Measurements from ENCODE around the gene CACYBP. TPM values are rescaled to one million over a fixed set of nuclear protein-coding genes. Genes with fewer than 3 reads are reported as not detected.
A peak's percentile ranks its signal among the peaks of the same experiment; 100 is the strongest.

CACYBP gene
- total RNA-seq, 1 experiment from 2014 or later: 202 TPM

GRCh38 chr1:174989536-174990220 lies 10.1 kb upstream of the CACYBP start:
- H2BK12ac ChIP-seq (ENCODE audit: insufficient read length, low read depth, low read length): no peak overlapping the region
- H3K9me3 Mint-ChIP-seq: no peaks in the 10 kb centered on the region
- peaks cover 23 to 77% (median 65%) of the 10 kb centered on the region in 3 experiments; a peak in 6 of 7 replicates for H3K36me3 Mint-ChIP-seq (ENCODE audit: insufficient read depth in 1 of 3, low read depth in 3 of 3)
- no peak overlapping the region for H3K4me3 Mint-ChIP-seq
- no peaks in the 10 kb centered on the region for H3K4me1 ChIP-seq (ENCODE audit: insufficient read depth, low read length)
- H3K4me2 ChIP-seq (ENCODE audit: insufficient read depth, insufficient read length, low read length): no peak overlapping the region
- H2BK20ac ChIP-seq (ENCODE audit: low read depth, low read length, poor library complexity, severe bottlenecking): no peak overlapping the region
- H3K18ac ChIP-seq (ENCODE audit: insufficient read length, low read depth, low read length): no peak overlapping the region
- no peak overlapping the region for H4K5ac ChIP-seq (ENCODE audit: insufficient read length, low read depth, low read length)
- H3K23me2 ChIP-seq (ENCODE audit: insufficient read length, low read depth, low read length, poor library complexity, severe bottlenecking): no peaks in the 10 kb centered on the region
- no peak overlapping the region for H3K14ac ChIP-seq (ENCODE audit: insufficient read depth, low read length)
- no peak for DNase-seq
- H4K20me1 ChIP-seq (ENCODE audit: control insufficient read depth, insufficient read depth, insufficient read length): no peaks in the 10 kb centered on the region
- no peak overlapping the region for H3K4ac ChIP-seq (ENCODE audit: low read depth, low read length)
- H2BK120ac ChIP-seq (ENCODE audit: low read depth, low read length, poor library complexity, severe bottlenecking): no peak overlapping the region
- no peak overlapping the region for H3K56ac ChIP-seq (ENCODE audit: insufficient read length, low read depth, low read length)
- no peak overlapping the region for H3K9ac ChIP-seq (ENCODE audit: extremely low read depth, insufficient read length, low read length)
- no peaks in the 10 kb centered on the region for H3K4me1 Mint-ChIP-seq
- H4K91ac ChIP-seq (ENCODE audit: insufficient read length, low read depth, low read length): no peak overlapping the region
- no peak overlapping the region for H2BK15ac ChIP-seq (ENCODE audit: low read depth, low read length)
- no peak overlapping the region for H2AK5ac ChIP-seq (ENCODE audit: insufficient read length, low read length)
- H3K27me3 ChIP-seq (ENCODE audit: insufficient read depth, low read length): no peaks in the 10 kb centered on the region
- H3K79me1 ChIP-seq (ENCODE audit: insufficient read depth, low read depth, low read length, poor library complexity, severe bottlenecking): no peaks in the 10 kb centered on the region
- H3K27ac Mint-ChIP-seq: peak overlapping the region in 1 of 3 experiments; percentile 63; a peak in 1 of 7 replicates
- H3T11ph ChIP-seq (ENCODE audit: low read length): no peak overlapping the region
- no peaks in the 10 kb centered on the region for H3K9me3 ChIP-seq (ENCODE audit: control insufficient read depth, low read depth, low read length)
- WGBS (ENCODE audit: extremely low coverage, insufficient read length, low lambda C conversion rate): no CpG with 5 or more reads among the region's 5 CpGs
- H4K8ac ChIP-seq (replicated peaks; ENCODE audit: insufficient read length, low read depth, low read length): no peak overlapping the region
- no peak for TF ChIP-seq CTCF (conservative IDR thresholded peaks at IDR 0.05)
- H2AFZ ChIP-seq (ENCODE audit: low read length): no peak overlapping the region
- H2BK5ac ChIP-seq (ENCODE audit: insufficient read length, low read length): no peak overlapping the region
- no peak overlapping the region for H3K23ac ChIP-seq (ENCODE audit: insufficient read length, low read depth, low read length)
- no peak overlapping the region for H3K27ac ChIP-seq (ENCODE audit: insufficient read length, low read depth, low read length)
- H3K79me2 ChIP-seq (ENCODE audit: insufficient read depth, low read length): no peaks in the 10 kb centered on the region
- no peaks in the 10 kb centered on the region for H3K27me3 Mint-ChIP-seq (ENCODE audit: low read depth)

Data from H9 (cell line).